Testis (tissue), 3 donors: ENCODE results near the gene STIM2. TPM values are rescaled to one million over a fixed set of nuclear protein-coding genes. Genes with fewer than 3 reads are reported as not detected.

Experiments used
- DNase-seq: peaks from one replicate; pipeline ENCODE4 v3.0.0-alpha.2; 2019
- H3K27ac ChIP-seq, 2 donors: fragments of 200-600 bp; sonication (generic); one replicate each; pipeline ENCODE4 v1.5.1; 2019
- H3K27me3 ChIP-seq: fragments of 200-600 bp; sonication (generic); one replicate; pipeline ENCODE4 v1.5.1; 2019
- H3K36me3 ChIP-seq: fragments of 200-600 bp; sonication (generic); one replicate; pipeline ENCODE4 v1.5.1; 2017; ENCODE audit warnings: low read depth; ENCODE audit errors: missing control alignments
- H3K4me1 ChIP-seq: fragments of 200-600 bp; sonication (generic); one replicate; pipeline ENCODE4 v1.5.1; 2019
- H3K4me3 ChIP-seq, 2 donors: fragments of 200-600 bp; sonication (generic); one replicate each; pipeline ENCODE4 v1.5.1; 2017 to 2019
- H3K9me3 ChIP-seq: fragments of 200-600 bp; sonication (generic); one replicate; pipeline ENCODE4 v1.5.1; 2017
- CTCF ChIP-seq, 3 experiments: fragments of 450-650 bp in 2 of 3; fragments of 200-600 bp in 1 of 3; sonication (generic) in 1 of 3; IDR thresholded peaks; one replicate each; pipeline ENCODE4 v1.5.1; 2016 to 2019; ENCODE audit warnings: antibody characterized with exemption in 3 of 3, mild to moderate bottlenecking in 2 of 3, moderate library complexity in 1 of 3
- POLR2A ChIP-seq: fragments of 450-650 bp; IDR thresholded peaks from one replicate; pipeline ENCODE4 v1.6.1; 2017; ENCODE audit warnings: antibody characterized with exemption, mild to moderate bottlenecking, moderate library complexity
- WGBS, 2 donors: methylation state at CpG; one replicate each; pipeline ENCODE4 v1.1.5; 2018; 5-methylcytosine and 5-hydroxymethylcytosine counted together
- intact Hi-C: fragments of 100-400 bp; cut with DNase I; formaldehyde crosslinking; loops from one replicate; pipeline ENCODE4 v1.15.1; 2023; ENCODE audit warnings: low total_unique reads
- polyA plus RNA-seq: library from polyadenylated mRNA; stranded (reverse); fragments of 350-450 nt; fragmentation: Illumina TruSeq; extraction: RNeasy Lipid Tissue Mini Kit (QIAGEN cat#74804); gene quantifications from one replicate; pipeline ENCODE4 v1.2.3, GENCODE V29; 2014; ENCODE audit warnings: low read depth, low replicate concordance; ENCODE audit not compliant: insufficient read depth
- total RNA-seq, 2 donors: library from RNA; depleted of rRNA; stranded (reverse); fragments of >200 nt; gene quantifications; one replicate each; pipeline ENCODE4 v1.2.3, GENCODE V29; 2016

The STIM2 gene
- total and polyA plus RNA-seq, 3 donors from 2014 or later, result 14.3 to 35.0 (median 29.4) TPM

GRCh38 chr4:27020603-27021002 is 160.0 kb downstream of the STIM2 start:
- no peak for DNase-seq
- TF ChIP-seq CTCF (IDR thresholded peaks at IDR 0.05), result no peak
- no peak for TF ChIP-seq POLR2A
- Histone ChIP-seq H3K36me3 (no peaks in the 10 kb centered on the region), H3K9me3 (no peaks in the 10 kb centered on the region), H3K27me3 (no peaks in the 10 kb centered on the region), H3K4me1 (no peaks in the 10 kb centered on the region), H3K4me3 (no peak overlapping the region), H3K27ac (no peak overlapping the region)
- intact Hi-C loops, result no loop called here

- H3K9me3 ChIP-seq, result no peaks in the 10 kb centered on the region
- no peaks in the 10 kb centered on the region for H3K27me3 ChIP-seq
- TF ChIP-seq POLR2A (no peak), CTCF (IDR thresholded peaks at IDR 0.05) (no peak)
- no peak overlapping the region for H3K27ac ChIP-seq
- no peak overlapping the region for H3K4me3 ChIP-seq
- H3K36me3 ChIP-seq, result no peaks in the 10 kb centered on the region
- H3K4me1 ChIP-seq, result no peaks in the 10 kb centered on the region
- intact Hi-C loops, result no loop called here
- WGBS, 2 donors, result 83 to 93% methylated on average over 3 of the region's 3 CpGs
- DNase-seq, result no peak
Observed at GRCh38 chr4:27022963-27023362, 162.3 kb downstream of the STIM2 start.

GRCh38 chr4:27023366-27023765 is 162.7 kb downstream of the STIM2 start:
- DNase-seq, result no peak
- WGBS, 2 donors, result 82 to 87% methylated on average over 4 of the region's 4 CpGs
- no peak overlapping the region for H3K27ac ChIP-seq
- H3K9me3 ChIP-seq, result no peaks in the 10 kb centered on the region
- no peak overlapping the region for H3K4me3 ChIP-seq
- H3K4me1 ChIP-seq, result no peaks in the 10 kb centered on the region
- intact Hi-C loops, result no loop called here
- no peaks in the 10 kb centered on the region for H3K36me3 ChIP-seq
- TF ChIP-seq POLR2A, result no peak
- no peak for TF ChIP-seq CTCF (IDR thresholded peaks at IDR 0.05)
- H3K27me3 ChIP-seq, result no peaks in the 10 kb centered on the region

- no peak overlapping the region for H3K4me3 ChIP-seq
- intact Hi-C loops, result no loop called here
- 21 to 28% methylated on average over 2 of the region's 2 CpGs for WGBS, 2 donors
Observed at GRCh38 chr4:27024805-27025204, 164.2 kb downstream of the STIM2 start.

More at GRCh38 chr4:27024805-27025204, 164.2 kb downstream of the STIM2 start:
- no peak for DNase-seq
- Histone ChIP-seq H3K27me3 (no peaks in the 10 kb centered on the region), H3K4me1 (no peaks in the 10 kb centered on the region), H3K36me3 (no peaks in the 10 kb centered on the region), H3K9me3 (no peaks in the 10 kb centered on the region), H3K27ac (no peak overlapping the region)
- TF ChIP-seq POLR2A (no peak), CTCF (IDR thresholded peaks at IDR 0.05) (no peak)
